GM19468 (cell line): ENCODE results near the gene CFAP46.
"Not testable (repeated sequence)": the region's sequence is repeated elsewhere in the genome, so short reads cannot be mapped to it uniquely, and the experiment has no call there.

Source experiments
- ATAC-seq: cut with Tn5 transposase; IDR thresholded peaks from one replicate; pipeline ENCODE4 v1.9.1; 2021; ENCODE audit warnings: mild to moderate bottlenecking, moderate library complexity, moderate number of reproducible peaks; ENCODE audit not compliant: unreplicated experiment; ENCODE audit errors: extremely low read depth

CFAP46 gene

DNA sequence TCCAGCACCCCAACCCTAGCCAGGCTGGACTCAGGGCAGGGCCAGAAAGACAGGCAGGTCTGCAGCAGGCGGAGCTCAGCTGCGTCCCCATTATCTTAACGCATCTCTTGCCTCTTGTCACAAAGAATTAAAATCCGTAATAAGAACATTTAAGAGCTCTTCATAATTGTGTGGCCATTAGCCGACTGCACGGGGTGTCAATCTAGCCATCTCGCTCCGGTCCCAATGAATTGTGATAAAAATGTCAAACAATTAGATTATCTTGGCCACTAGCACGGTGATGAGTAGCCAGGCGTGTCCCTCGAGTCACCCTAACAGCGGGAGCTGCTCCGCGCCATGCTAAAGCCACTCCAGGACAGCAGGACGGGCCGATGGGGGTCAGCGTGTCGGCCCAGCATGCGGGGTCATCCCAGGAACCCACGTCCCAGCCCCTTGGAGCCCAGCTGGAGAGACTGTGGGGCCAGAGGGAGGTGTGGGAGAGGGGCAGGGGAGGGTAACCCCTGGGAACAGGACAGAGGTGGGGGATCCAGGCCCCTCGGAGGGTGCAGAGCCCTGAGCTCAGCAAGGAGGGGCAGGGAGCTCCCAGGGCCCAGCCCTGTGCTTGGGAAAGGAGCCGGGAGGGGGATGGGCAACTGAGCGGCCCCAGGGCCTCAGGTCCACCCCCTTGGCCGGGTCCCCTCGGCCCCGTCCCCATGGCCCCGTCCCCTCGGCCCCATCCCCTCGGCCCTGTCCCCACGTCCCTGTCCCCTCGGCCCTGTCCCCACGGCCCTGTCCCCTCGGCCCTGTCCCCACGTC lies 138.8 kb downstream of the CFAP46 start:
- ATAC-seq: no peak

DNA sequence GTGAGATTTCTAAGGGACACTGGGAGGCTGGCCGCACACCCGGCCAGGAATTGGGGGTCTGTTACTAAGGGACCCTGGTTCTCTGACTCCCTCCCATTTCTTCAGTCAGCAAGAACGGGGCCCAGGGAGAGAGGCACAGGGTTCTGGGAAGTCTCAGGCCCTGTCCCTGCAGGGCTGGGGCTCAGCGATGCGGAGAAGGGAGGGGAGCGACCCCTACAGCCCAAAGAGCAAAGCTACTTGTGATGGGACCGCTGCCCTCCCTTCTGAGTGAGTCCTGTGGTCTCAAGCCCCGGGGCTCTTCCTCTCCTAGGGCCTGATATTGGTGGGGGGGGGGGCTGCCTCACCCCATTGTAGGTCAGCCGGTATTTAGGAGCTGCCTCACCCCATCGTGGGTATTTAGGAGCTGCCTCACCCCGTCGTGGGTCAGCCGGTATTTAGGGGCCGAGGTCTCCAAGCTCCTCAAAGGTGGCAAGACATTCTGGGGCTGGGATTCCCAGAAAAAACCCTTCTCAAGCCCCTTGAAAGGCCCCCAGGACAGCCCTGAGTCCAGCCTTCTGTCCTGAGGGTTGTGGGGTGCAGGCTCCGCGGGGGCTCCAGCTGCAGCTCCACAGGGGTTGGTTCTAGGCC lies 139.6 kb downstream of the CFAP46 start:
- no peak for ATAC-seq

DNA sequence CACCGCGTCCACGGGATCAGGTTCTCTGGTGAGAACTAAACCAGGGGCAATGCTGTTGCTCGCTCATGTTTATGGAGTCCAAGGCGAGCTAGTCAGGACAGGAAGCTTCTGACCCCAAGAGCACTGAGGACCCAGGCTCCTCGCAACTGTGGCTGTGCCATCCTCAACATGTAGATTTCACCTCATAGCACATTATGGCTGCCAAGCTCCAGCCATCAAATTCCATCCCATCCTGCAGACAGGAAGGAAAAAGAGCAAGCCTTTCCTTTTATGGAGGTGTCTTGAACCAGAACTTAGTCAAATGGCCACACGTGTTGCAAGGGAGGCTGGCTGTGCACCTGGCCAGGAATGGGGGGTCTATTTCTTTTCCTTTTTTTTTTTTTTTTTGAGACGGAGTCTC lies 140.3 kb downstream of the CFAP46 start:
- no peak for ATAC-seq

GRCh38 chr10:132799865-132800264 lies 142.5 kb downstream of the CFAP46 start:
- no peak for ATAC-seq

DNA sequence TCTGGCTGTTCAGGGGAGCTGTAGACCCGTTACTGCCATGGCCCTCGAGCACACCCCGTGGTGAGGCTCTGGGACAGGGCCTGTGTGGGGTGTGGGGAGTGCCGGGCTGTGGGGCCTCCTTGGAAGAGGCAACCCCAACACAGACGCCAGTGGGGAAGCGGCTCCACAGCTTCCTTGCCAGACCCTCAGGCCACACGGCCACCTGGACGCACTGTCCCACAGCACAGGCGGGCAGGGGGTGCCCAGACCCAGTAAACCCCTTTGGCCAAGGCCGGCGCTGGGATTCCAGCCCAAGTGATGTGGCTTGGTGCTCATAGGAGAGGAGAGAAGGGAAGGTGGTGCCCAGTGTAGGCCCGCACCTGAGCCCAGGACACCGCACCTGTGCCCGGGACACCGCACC lies 143.5 kb downstream of the CFAP46 start:
- ATAC-seq: no peak

GRCh38 chr10:132798403-132798802 lies 144.0 kb downstream of the CFAP46 start:
- ATAC-seq: no peak

- not testable (repeated sequence) for ATAC-seq
Observed at GRCh38 chr10:132797986-132798385, 144.4 kb downstream of the CFAP46 start.

DNA sequence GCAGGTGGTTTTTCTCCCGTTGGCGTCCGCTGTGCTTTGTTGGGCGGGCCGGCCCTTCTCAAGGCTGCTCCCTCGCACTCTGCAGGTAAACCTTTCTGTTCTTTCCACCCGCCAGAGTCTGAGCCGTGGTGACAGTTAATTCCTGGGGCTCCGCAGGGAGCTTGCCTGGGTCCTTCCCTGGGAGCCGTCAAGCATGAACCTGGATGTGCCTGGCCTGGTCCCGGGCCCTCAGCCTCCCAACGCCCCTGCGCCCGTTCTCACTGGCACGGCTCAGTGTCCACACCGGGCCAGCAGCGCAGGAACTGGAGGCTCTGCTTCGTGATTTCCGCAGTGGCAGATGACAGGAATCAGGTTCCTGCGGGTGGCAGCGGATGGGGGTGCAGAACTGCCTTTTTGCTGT lies 145.5 kb downstream of the CFAP46 start:
- ATAC-seq: no peak

GRCh38 chr10:132793871-132794849 lies 148.2 kb downstream of the CFAP46 start:
- no peak for ATAC-seq

DNA sequence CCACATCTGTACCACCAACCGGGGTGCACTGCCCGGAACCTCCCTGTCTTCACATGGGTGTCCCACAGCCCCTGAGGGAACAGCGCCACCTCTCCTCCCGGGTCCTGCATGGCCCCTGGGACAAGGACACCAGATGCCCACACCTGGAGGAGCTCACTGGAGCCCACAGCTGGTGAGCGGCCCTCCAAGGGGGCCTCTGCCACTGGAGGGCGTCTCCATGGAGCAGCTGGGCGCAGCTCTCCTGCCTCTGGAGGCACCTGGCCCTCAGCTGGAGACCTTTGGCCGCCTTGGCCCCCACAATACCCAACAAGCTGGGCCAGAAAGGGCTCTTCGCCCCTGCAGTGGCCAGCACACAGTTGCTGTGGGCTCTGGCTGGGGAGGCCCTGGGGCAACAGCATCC lies 149.2 kb downstream of the CFAP46 start:
- ATAC-seq: no peak

- ATAC-seq: no peak
Observed at GRCh38 chr10:132792796-132793195, 149.6 kb downstream of the CFAP46 start.

- not testable (repeated sequence) for ATAC-seq
Observed at GRCh38 chr10:132792099-132792498, 150.3 kb downstream of the CFAP46 start.

DNA sequence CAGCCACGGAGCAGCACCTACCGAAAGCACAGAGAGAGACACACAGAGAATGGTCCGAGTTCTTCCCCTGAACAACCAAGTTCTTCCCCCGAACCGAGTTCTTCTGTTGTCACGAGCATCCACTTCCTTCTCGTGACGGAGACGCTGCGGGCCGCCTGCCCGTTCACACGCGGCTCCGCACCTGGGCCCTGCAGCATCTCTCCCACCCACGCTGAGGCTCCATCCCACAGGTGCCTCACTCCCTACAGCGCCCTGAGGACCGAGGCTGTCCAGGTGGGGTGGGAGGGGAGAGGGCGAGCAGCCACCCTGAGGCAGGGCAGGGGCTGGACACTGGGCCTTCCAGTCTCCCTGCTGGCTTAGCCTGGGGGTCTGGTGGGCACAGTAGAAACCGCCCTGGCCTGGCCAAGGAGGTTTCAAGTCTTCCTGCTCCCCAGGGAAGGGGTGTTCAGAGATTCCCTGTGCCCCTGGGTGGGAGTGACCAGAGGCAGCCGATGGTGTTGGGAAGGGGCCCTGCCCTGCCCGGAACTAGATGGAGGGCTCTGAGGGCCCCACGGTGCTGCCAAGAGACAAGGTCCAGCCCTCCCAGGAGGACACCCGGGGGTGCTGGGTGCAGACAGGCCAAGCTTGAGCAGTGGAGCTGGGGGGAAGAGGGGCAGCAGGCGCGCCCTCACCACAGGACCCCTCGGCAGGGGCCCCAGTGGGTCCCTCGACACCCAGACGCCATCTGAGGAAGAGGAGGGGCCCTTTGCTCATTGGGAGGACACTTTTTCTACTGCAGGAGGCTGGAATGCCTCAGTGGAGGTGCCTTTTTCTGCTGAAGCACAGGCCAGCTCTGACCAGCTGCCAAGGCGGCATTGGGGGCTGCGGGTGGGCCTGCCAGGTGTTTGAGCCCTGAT lies 151.2 kb downstream of the CFAP46 start:
- ATAC-seq: no peak

DNA sequence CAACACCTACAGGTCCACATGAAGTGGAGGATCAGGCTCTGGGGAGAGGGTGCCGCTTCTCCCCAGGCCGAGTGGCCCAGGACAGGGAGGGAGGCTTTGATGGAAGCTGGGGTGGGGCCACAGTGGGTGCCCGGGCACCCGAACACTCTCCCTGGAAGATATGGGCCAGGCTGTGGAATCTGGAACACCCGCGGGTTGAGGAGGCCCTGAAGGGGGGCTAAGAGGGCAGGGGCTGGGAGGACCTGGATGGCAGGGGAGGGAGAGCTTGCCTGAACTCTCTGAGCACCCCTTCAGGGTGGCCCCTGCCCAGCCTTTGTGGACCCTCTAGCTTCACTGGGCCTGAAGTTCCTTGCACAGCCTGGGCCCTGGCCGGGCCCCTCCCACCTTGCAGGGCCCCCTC lies 151.9 kb downstream of the CFAP46 start:
- no peak for ATAC-seq

DNA sequence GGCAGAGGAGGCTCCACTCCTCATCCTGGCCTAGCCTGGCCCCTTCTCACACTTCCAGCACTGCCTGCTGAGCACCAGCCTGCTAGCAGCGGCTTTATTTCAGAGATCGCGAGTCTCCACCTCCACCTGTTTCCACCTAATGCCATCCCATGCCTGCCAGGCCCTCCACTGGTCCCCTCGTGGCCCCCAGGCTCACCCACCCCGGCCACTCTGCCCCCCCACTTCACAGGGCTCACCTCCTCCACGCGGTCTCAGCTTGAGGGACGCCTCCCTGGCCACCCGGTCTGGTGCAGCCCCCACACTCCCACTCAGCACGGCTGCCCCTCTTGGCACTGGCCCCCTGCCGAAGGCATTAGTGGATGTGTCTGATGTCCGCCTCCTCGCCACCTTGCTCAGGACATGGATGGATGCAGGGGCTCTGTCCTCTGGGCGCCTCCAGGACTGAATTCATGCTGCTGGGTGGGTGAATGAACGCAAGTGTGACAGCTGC lies 152.7 kb downstream of the CFAP46 start:
- ATAC-seq: no peak

DNA sequence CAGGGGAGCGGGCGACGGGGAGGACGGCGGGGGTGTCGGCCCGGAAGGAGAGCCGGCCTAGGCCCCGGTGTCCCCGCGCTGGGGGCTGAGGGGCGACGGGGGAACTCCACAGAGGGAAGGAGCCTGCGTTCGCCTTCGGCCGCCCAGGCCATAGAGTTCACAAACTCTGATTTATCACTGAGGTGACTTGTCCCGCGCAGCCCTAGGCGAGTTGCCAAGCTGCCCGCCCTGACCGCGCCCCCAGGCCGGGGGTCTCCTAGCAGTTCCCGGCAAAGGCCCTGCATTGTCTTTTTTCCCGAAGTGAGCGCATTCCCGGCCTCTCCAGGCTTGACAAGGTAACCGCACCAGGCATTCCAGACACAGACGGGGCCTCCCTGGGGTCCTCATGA lies 153.5 kb downstream of the CFAP46 start:
- ATAC-seq: no peak

DNA sequence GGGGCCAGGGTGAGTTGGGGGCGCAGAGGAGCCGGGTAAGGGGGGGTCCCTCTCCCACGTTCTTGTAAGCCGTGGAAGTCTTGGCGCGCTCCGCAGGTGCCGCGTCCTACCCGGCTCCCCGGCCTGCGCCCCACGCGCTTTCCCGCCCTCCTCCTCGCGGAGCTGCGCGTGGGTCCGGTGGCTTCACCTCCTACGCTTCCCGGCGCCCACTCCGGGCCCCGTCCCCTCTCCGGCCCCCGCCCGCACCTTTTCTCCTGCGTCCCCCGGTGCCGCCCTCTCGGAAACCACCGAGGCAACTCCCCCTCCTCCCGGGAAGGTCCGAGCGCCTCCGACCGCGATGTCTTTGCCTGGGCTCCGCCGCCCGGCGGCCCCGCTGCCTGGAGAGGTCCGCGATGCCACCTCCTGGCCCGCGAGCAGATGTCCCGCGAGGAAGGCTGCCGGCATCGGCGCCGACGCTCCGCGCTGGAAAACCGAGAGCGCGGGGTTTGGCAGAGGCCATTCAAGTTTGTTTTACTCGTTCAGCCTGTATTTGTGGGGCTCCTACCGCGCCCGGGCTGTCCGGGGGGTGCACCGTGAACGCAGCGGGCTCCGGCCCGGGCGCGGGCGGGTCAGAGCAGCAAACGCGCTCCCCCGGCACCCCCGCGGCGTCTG lies 154.1 kb downstream of the CFAP46 start:
- ATAC-seq: no peak

- no peak for ATAC-seq
Observed at GRCh38 chr10:132787495-132788179, 154.7 kb downstream of the CFAP46 start.
